SK-N-SH treated with all-trans-retinoic acid at 6 μM for 48 hours (cell line): ENCODE measurements around the gene PDE6B.

ENCODE experiments used
- ATAC-seq: fragments of 200-7000 bp; cut with Tn5 transposase; 3 replicates; pipeline ENCODE4 v1.9.1; 2020; ENCODE audit warnings: mild to moderate bottlenecking, moderate library complexity
- ARNTL ChIP-seq: fragments of 450-650 bp; formaldehyde crosslinking; IDR thresholded peaks from 2 replicates; pipeline ENCODE4 v1.5.0; 2020; ENCODE audit warnings: low read depth, mild to moderate bottlenecking, moderate library complexity, borderline replicate concordance
- BACH2 ChIP-seq: fragments of 250-450 bp; sonication (Bioruptor Pico); IDR thresholded peaks from 2 replicates; pipeline ENCODE4 v1.9.0; 2021; ENCODE audit warnings: mild to moderate bottlenecking, borderline replicate concordance
- CREB5 ChIP-seq: fragments of 250-450 bp; sonication (Bioruptor Pico); IDR thresholded peaks from 2 replicates; pipeline ENCODE4 v1.5.1; 2020; ENCODE audit warnings: low read depth, mild to moderate bottlenecking, moderate library complexity
- CSRNP3 ChIP-seq: fragments of 250-450 bp; sonication (Bioruptor Pico); IDR thresholded peaks from 2 replicates; pipeline ENCODE4 v1.5.1; 2021; ENCODE audit warnings: mild to moderate bottlenecking, moderate library complexity
- ESRRG ChIP-seq: fragments of 250-450 bp; sonication (Bioruptor Pico); IDR thresholded peaks from 2 replicates; pipeline ENCODE4 v1.6.1; 2021; ENCODE audit warnings: mild to moderate bottlenecking
- GLIS3 ChIP-seq: fragments of 250-450 bp; sonication (Bioruptor Pico); IDR thresholded peaks from 2 replicates; pipeline ENCODE4 v1.5.0; 2020; ENCODE audit warnings: mild to moderate bottlenecking, moderate library complexity
- ISL1 ChIP-seq: fragments of 250-450 bp; sonication (Bioruptor Pico); IDR thresholded peaks from 2 replicates; pipeline ENCODE4 v2.1.2; 2022; ENCODE audit warnings: mild to moderate bottlenecking, moderate library complexity
- OSR1 ChIP-seq: fragments of 250-450 bp; sonication (Bioruptor Pico); IDR thresholded peaks from 2 replicates; pipeline ENCODE4 v1.8.0; 2022; ENCODE audit warnings: moderate library complexity, mild to moderate bottlenecking, inconsistent platforms
- PATZ1 ChIP-seq: fragments of 250-450 bp; sonication (Bioruptor Pico); IDR thresholded peaks from 2 replicates; pipeline ENCODE4 v1.8.0; 2020; ENCODE audit warnings: mild to moderate bottlenecking, moderate library complexity, borderline replicate concordance
- POU6F1 ChIP-seq: fragments of 250-450 bp; sonication (Bioruptor Pico); IDR thresholded peaks from 2 replicates; pipeline ENCODE4 v1.8.0; 2021; ENCODE audit warnings: low read depth, mild to moderate bottlenecking, moderate library complexity, borderline replicate concordance
- PPARA ChIP-seq: fragments of 250-450 bp; sonication (Bioruptor Pico); IDR thresholded peaks from 2 replicates; pipeline ENCODE4 v1.5.0; 2020; ENCODE audit warnings: mild to moderate bottlenecking, borderline replicate concordance
- RARB ChIP-seq: fragments of 250-450 bp; sonication (Bioruptor Pico); IDR thresholded peaks from 2 replicates; pipeline ENCODE4 v1.8.0; 2021; ENCODE audit warnings: mild to moderate bottlenecking, moderate library complexity
- SNAI2 ChIP-seq: fragments of 250-450 bp; sonication (Bioruptor Pico); IDR thresholded peaks from 2 replicates; pipeline ENCODE4 v1.5.0; 2020; ENCODE audit warnings: mild to moderate bottlenecking, moderate library complexity
- TCF4 ChIP-seq: fragments of 250-450 bp; sonication (Bioruptor Pico); IDR thresholded peaks from 2 replicates; pipeline ENCODE4 v1.8.0; 2021; ENCODE audit warnings: mild to moderate bottlenecking, moderate library complexity, borderline replicate concordance
- TOX ChIP-seq: fragments of 250-450 bp; sonication (Bioruptor Pico); IDR thresholded peaks from 2 replicates; pipeline ENCODE4 v1.8.0; 2021; ENCODE audit warnings: mild to moderate bottlenecking, moderate library complexity, borderline replicate concordance
- ZC3H10 ChIP-seq: fragments of 250-450 bp; sonication (Bioruptor Pico); IDR thresholded peaks from 2 replicates; pipeline ENCODE4 v1.5.1; 2021; ENCODE audit warnings: mild to moderate bottlenecking, moderate library complexity
- ZFP3 ChIP-seq: fragments of 250-450 bp; sonication (Bioruptor Pico); IDR thresholded peaks from 2 replicates; pipeline ENCODE4 v1.5.0; 2020; ENCODE audit warnings: mild to moderate bottlenecking, moderate library complexity
- ZFP30 ChIP-seq: fragments of 450-650 bp; formaldehyde crosslinking; IDR thresholded peaks from 2 replicates; pipeline ENCODE4 v1.5.0; 2022; ENCODE audit warnings: mild to moderate bottlenecking, moderate library complexity
- ZNF565 ChIP-seq: fragments of 450-650 bp; formaldehyde crosslinking; conservative IDR thresholded peaks from 2 replicates; pipeline ENCODE4 v1.5.0; 2020; ENCODE audit warnings: low read depth, mild to moderate bottlenecking, moderate library complexity
- ZNF70 ChIP-seq: fragments of 450-650 bp; formaldehyde crosslinking; IDR thresholded peaks from 2 replicates; pipeline ENCODE4 v1.5.0; 2020; ENCODE audit warnings: mild to moderate bottlenecking, moderate library complexity
- ZNF8 ChIP-seq: fragments of 450-650 bp; formaldehyde crosslinking; IDR thresholded peaks from 2 replicates; pipeline ENCODE4 v1.5.0; 2020; ENCODE audit warnings: mild to moderate bottlenecking, moderate library complexity

PDE6B gene

GRCh38 chr4:650951-651883, 25.8 kb downstream of the PDE6B start:
- peak; percentile 16; the same call in 2 of the 3 replicates for ATAC-seq
- TF ChIP-seq ZC3H10 (no peak), ISL1 (no peak), TCF4 (CRISPR knock-in tag) (no peak), ZNF8 (CRISPR knock-in tag) (no peak), POU6F1 (CRISPR knock-in tag) (no peak), CSRNP3 (CRISPR knock-in tag) (no peak), ZNF565 (CRISPR knock-in tag) (no peak), RARB (CRISPR knock-in tag) (no peak), ZFP30 (CRISPR knock-in tag) (no peak), OSR1 (CRISPR knock-in tag) (no peak), TOX (CRISPR knock-in tag) (no peak), ZFP3 (CRISPR knock-in tag) (no peak), BACH2 (CRISPR knock-in tag) (no peak)

GRCh38 chr4:651884-652642, 26.7 kb downstream of the PDE6B start:
- TF ChIP-seq ZFP3 (CRISPR knock-in tag) (no peak), POU6F1 (CRISPR knock-in tag) (no peak), OSR1 (CRISPR knock-in tag) (no peak), BACH2 (CRISPR knock-in tag) (no peak), PPARA (CRISPR knock-in tag) (no peak), TCF4 (CRISPR knock-in tag) (no peak), GLIS3 (CRISPR knock-in tag) (no peak), PATZ1 (CRISPR knock-in tag) (no peak), ARNTL (CRISPR knock-in tag) (no peak), ZNF8 (CRISPR knock-in tag) (no peak), ZNF70 (CRISPR knock-in tag) (no peak), SNAI2 (CRISPR knock-in tag) (no peak), ZNF565 (CRISPR knock-in tag) (no peak), ESRRG (no peak), ISL1 (no peak), CREB5 (CRISPR knock-in tag) (no peak), ZC3H10 (no peak)
- no peak for ATAC-seq
